ENCODE measurements around the gene BTBD16.

BTBD16 gene

GRCh38 chr10:122357685-122358084, 86.6 kb downstream of the BTBD16 start:
- peaks cover 21% of the 10 kb centered on the region for H3K27me3 ChIP-seq
- no peak for TF ChIP-seq CTCF (IDR thresholded peaks at IDR 0.05)
- H3K36me3 ChIP-seq, result no peaks in the 10 kb centered on the region
- H3K9me3 ChIP-seq, result no peaks in the 10 kb centered on the region
- H3K4me3 ChIP-seq (ENCODE audit: low read depth in 1 of 2, low read length in 1 of 2), result no peak overlapping the region
- H3K27ac ChIP-seq, result no peak overlapping the region
- no peaks in the 10 kb centered on the region for H3K4me1 ChIP-seq (ENCODE audit: control insufficient read depth in 1 of 2, insufficient read depth in 1 of 2, low read depth in 1 of 2, low read length in 1 of 2)

- no peak for TF ChIP-seq CTCF (IDR thresholded peaks at IDR 0.05)
- H3K9me3 ChIP-seq, result no peaks in the 10 kb centered on the region
- no peaks in the 10 kb centered on the region for H3K4me1 ChIP-seq (ENCODE audit: control insufficient read depth in 1 of 2, insufficient read depth in 1 of 2, low read depth in 1 of 2, low read length in 1 of 2)
- H3K27me3 ChIP-seq, result peaks cover 24% of the 10 kb centered on the region
- no peak overlapping the region for H3K27ac ChIP-seq
- no peaks in the 10 kb centered on the region for H3K36me3 ChIP-seq
- no peak overlapping the region for H3K4me3 ChIP-seq (ENCODE audit: low read depth in 1 of 2, low read length in 1 of 2)
Measured at GRCh38 chr10:122359621-122360020, 88.5 kb downstream of the BTBD16 start.

GRCh38 chr10:122361046-122361445, 90.0 kb downstream of the BTBD16 start:
- Histone ChIP-seq H3K4me1 (ENCODE audit: control insufficient read depth in 1 of 2, insufficient read depth in 1 of 2, low read depth in 1 of 2, low read length in 1 of 2) (no peaks in the 10 kb centered on the region), H3K36me3 (no peaks in the 10 kb centered on the region), H3K27ac (no peak overlapping the region), H3K27me3 (peaks cover 24% of the 10 kb centered on the region), H3K9me3 (no peaks in the 10 kb centered on the region), H3K4me3 (ENCODE audit: low read depth in 1 of 2, low read length in 1 of 2) (no peak overlapping the region)
- TF ChIP-seq CTCF (IDR thresholded peaks at IDR 0.05), result no peak

- Histone ChIP-seq H3K4me3 (ENCODE audit: low read depth in 1 of 2, low read length in 1 of 2) (no peak overlapping the region), H3K27me3 (peaks cover 32% of the 10 kb centered on the region), H3K9me3 (no peaks in the 10 kb centered on the region), H3K36me3 (no peaks in the 10 kb centered on the region), H3K27ac (no peak overlapping the region), H3K4me1 (ENCODE audit: control insufficient read depth in 1 of 2, insufficient read depth in 1 of 2, low read depth in 1 of 2, low read length in 1 of 2) (no peaks in the 10 kb centered on the region)
- no peak for TF ChIP-seq CTCF (IDR thresholded peaks at IDR 0.05)
Measured at GRCh38 chr10:122362031-122362592, 91.0 kb downstream of the BTBD16 start.

GRCh38 chr10:122362621-122363020, 91.5 kb downstream of the BTBD16 start:
- Histone ChIP-seq H3K27ac (no peak overlapping the region), H3K27me3 (peaks cover 37% of the 10 kb centered on the region), H3K4me3 (ENCODE audit: low read depth in 1 of 2, low read length in 1 of 2) (no peak overlapping the region), H3K36me3 (no peaks in the 10 kb centered on the region), H3K9me3 (no peaks in the 10 kb centered on the region), H3K4me1 (ENCODE audit: control insufficient read depth in 1 of 2, insufficient read depth in 1 of 2, low read depth in 1 of 2, low read length in 1 of 2) (no peaks in the 10 kb centered on the region)
- no peak for TF ChIP-seq CTCF (IDR thresholded peaks at IDR 0.05)

GRCh38 chr10:122363311-122363710, 92.2 kb downstream of the BTBD16 start:
- no peak overlapping the region for H3K4me3 ChIP-seq (ENCODE audit: low read depth in 1 of 2, low read length in 1 of 2)
- H3K27me3 ChIP-seq, result peaks cover 44% of the 10 kb centered on the region
- no peaks in the 10 kb centered on the region for H3K4me1 ChIP-seq (ENCODE audit: control insufficient read depth in 1 of 2, insufficient read depth in 1 of 2, low read depth in 1 of 2, low read length in 1 of 2)
- no peaks in the 10 kb centered on the region for H3K9me3 ChIP-seq
- TF ChIP-seq CTCF (IDR thresholded peaks at IDR 0.05), result no peak
- no peak overlapping the region for H3K27ac ChIP-seq
- no peaks in the 10 kb centered on the region for H3K36me3 ChIP-seq
